Heart left ventricle (tissue), 16 donors: Measurements from ENCODE around the gene EFNA5. TPM values are rescaled to one million over a fixed set of nuclear protein-coding genes. Genes with fewer than 3 reads are reported as not detected.

Source experiments
- ATAC-seq, 4 donors: fragments of 200-7000 bp; cut with Tn5 transposase; one replicate each; pipeline ENCODE4 v1.9.1; 2020 to 2022; ENCODE audit warnings: moderate library complexity in 4 of 4, mild to moderate bottlenecking in 3 of 4, moderate number of reproducible peaks in 1 of 4
- DNase-seq, 5 donors: peaks; one replicate each; pipeline ENCODE4 v3.0.0-alpha.2; 2020
- H3K27ac ChIP-seq, 12 donors: fragments of 200-600 bp; sonication (generic) in 4 of 12; one replicate each; pipeline versions ENCODE4 v1.5.0 to v1.8.0; 2016 to 2022; ENCODE audit warnings: mild to moderate bottlenecking in 2 of 12
- H3K27me3 ChIP-seq, 9 donors: fragments of 200-600 bp; sonication (generic) in 2 of 9; one replicate each; pipeline versions ENCODE4 v1.5.1 to v1.8.0; 2016 to 2022; ENCODE audit warnings: mild to moderate bottlenecking in 3 of 9
- H3K36me3 ChIP-seq, 9 donors: fragments of 200-600 bp; sonication (generic) in 2 of 9; one replicate each; pipeline versions ENCODE4 v1.5.0 to v1.8.0; 2018 to 2022; ENCODE audit warnings: mild to moderate bottlenecking in 2 of 9
- H3K4me1 ChIP-seq, 12 donors: fragments of 200-600 bp; sonication (generic) in 4 of 12; one replicate each; pipeline versions ENCODE4 v1.5.0 to v1.8.0; 2016 to 2022; ENCODE audit warnings: mild to moderate bottlenecking in 3 of 12
- H3K4me3 ChIP-seq, 12 donors: fragments of 200-600 bp; sonication (generic) in 4 of 12; one replicate each; pipeline versions ENCODE4 v1.5.0 to v1.8.0; 2017 to 2022; ENCODE audit warnings: mild to moderate bottlenecking in 9 of 12, moderate library complexity in 4 of 12
- H3K9me3 ChIP-seq, 12 donors: fragments of 200-600 bp; sonication (generic) in 4 of 12; one replicate each; pipeline versions ENCODE4 v1.5.0 to v1.8.0; 2016 to 2022; ENCODE audit warnings: mild to moderate bottlenecking in 1 of 12
- CTCF ChIP-seq, 12 donors: fragments of 200-600 bp; sonication (generic) in 4 of 12; IDR thresholded peaks; one replicate each; pipeline versions ENCODE4 v1.5.0 to v1.8.0; 2018 to 2022; ENCODE audit warnings: antibody characterized with exemption in 12 of 12, mild to moderate bottlenecking in 5 of 12
- POLR2A ChIP-seq, 2 donors: fragments of 450-650 bp; IDR thresholded peaks; one replicate each; pipeline ENCODE4 v1.6.1; 2017; ENCODE audit warnings: antibody characterized with exemption in 2 of 2, mild to moderate bottlenecking in 2 of 2, moderate library complexity in 2 of 2
- WGBS, 4 donors: extraction: QIAGEN DNeasy Blood & Tissue Kit in 2 of 4; methylation state at CpG; one replicate each; pipeline versions ENCODE4 v1.1.5 to v1.1.7; 2013 to 2018; 5-methylcytosine and 5-hydroxymethylcytosine counted together
- intact Hi-C, 10 donors: fragments of 100-400 bp; cut with DNase I; formaldehyde crosslinking; loops; one replicate each; pipeline versions ENCODE4 v1.11.1 to v1.14.2; 2022
- polyA plus RNA-seq, 2 donors: library from polyadenylated mRNA; stranded (reverse); fragments of 200-250 nt; gene quantifications; one replicate each; pipeline ENCODE4 v1.2.3, GENCODE V29; 2013
- total RNA-seq, 9 donors: library from RNA; depleted of rRNA in 2 of 9; stranded (reverse); fragments of >200 nt in 2 of 9; fragmentation: NEBNext Ultra II Directional in 3 of 9; extraction: Animal tissue kit (Norgen Biotek cat#: 25700) in 3 of 9; gene quantifications; one replicate each; pipeline versions ENCODE4 v1.1.0 to v1.2.4, GENCODE V29; 2016 to 2023
- donor health status: ischemic (EF 13 %, LVEDD 7.1; RV severe dilation, severe dysfunction).
- donor health status: healthy with polysubstance abuse.
- donor health status: DM: no; HTN: yes; CAD: no.
- donor health status: DM: no; HTN: no; CAD: no.
- donor health status: ischemic (EF 25% LVEDD 6.9; RV normal size, moderate dysfunction).
- donor health status: ischemic (EF 25% LVEDD 5.7; RV mildly dilated, moderate dysfunction).
- donor health status: healthy.
- donor health status: DM: yes; HTN: yes; CAD: no.
- donor health status: ischemic (EF 35%, LVEDD 5.7; RV mildly dilated, moderate dysfunction).
- donor health status: nonischemic (EF 11% LVEDD 7.7; RV severe dilation, severe dysfunction).
- donor health status: DM: yes; HTN: yes; CAD: no.
- donor health status: PGD.
- donor health status: ischemic (EF 29% LVEDD 5.4; RV normal size, mild dysfunction).
- donor health status: nonischemic (EF 23%, LVEDD 6.1; RV moderate dilation, normal function).

EFNA5 gene
- total and polyA plus RNA-seq, 11 donors: 6.1 to 58.4 (median 28.3) TPM

GRCh38 chr5:107564931-107565372, 105.8 kb downstream of the EFNA5 start:
- 77 to 82% (median 79%) methylated on average over 4 of the region's 4 CpGs for WGBS, 4 donors
- Histone ChIP-seq H3K9me3 (no peaks in the 10 kb centered on the region), H3K4me1 (peaks cover 0 to 37% (median 5%) of the 10 kb centered on the region in 12 donors), H3K27me3 (no peaks in the 10 kb centered on the region), H3K36me3 (no peaks in the 10 kb centered on the region), H3K27ac (peak overlapping the region in 3 of 12 donors; percentile 65 to 73 (median 67)), H3K4me3 (no peak overlapping the region)
- intact Hi-C loops: no loop called here
- ATAC-seq: no peak
- DNase-seq: no peak
- TF ChIP-seq CTCF (IDR thresholded peaks at IDR 0.05) (no peak), POLR2A (IDR thresholded peaks at IDR 0.05) (no peak)

- Histone ChIP-seq H3K27ac (no peak overlapping the region), H3K4me3 (no peak overlapping the region), H3K9me3 (no peaks in the 10 kb centered on the region), H3K36me3 (no peaks in the 10 kb centered on the region), H3K4me1 (peaks cover 0 to 42% (median 5%) of the 10 kb centered on the region in 12 donors), H3K27me3 (no peaks in the 10 kb centered on the region)
- no peak for DNase-seq
- 90 to 97% (median 93%) methylated on average over 3 of the region's 3 CpGs for WGBS, 4 donors
- ATAC-seq: no peak
- no peak for TF ChIP-seq POLR2A (IDR thresholded peaks at IDR 0.05)
- no peak for TF ChIP-seq CTCF (IDR thresholded peaks at IDR 0.05)
- intact Hi-C loops: no loop called here
Measured at GRCh38 chr5:107563959-107564544, 106.7 kb downstream of the EFNA5 start.

- WGBS, 4 donors: 71 to 76% (median 73%) methylated on average over 6 of the region's 6 CpGs
- H3K9me3 ChIP-seq: no peaks in the 10 kb centered on the region
- intact Hi-C loops: no loop called here
- H3K27ac ChIP-seq: no peak overlapping the region
- no peak for TF ChIP-seq POLR2A (IDR thresholded peaks at IDR 0.05)
- TF ChIP-seq CTCF (IDR thresholded peaks at IDR 0.05): no peak
- no peaks in the 10 kb centered on the region for H3K36me3 ChIP-seq
- ATAC-seq: no peak
- no peak overlapping the region for H3K4me3 ChIP-seq
- peaks cover 0 to 32% (median 5%) of the 10 kb centered on the region in 12 donors for H3K4me1 ChIP-seq
- H3K27me3 ChIP-seq: no peaks in the 10 kb centered on the region
- no peak for DNase-seq
Measured at GRCh38 chr5:107560377-107560776, 110.4 kb downstream of the EFNA5 start.

GRCh38 chr5:107558823-107559375, 111.8 kb downstream of the EFNA5 start:
- WGBS, 4 donors: 78 to 83% (median 80%) methylated on average over 4 of the region's 4 CpGs
- DNase-seq (no peak), ATAC-seq (no peak)
- Histone ChIP-seq H3K27ac (peak overlapping the region in 4 of 12 donors; percentile 78 to 84 (median 81)), H3K9me3 (no peaks in the 10 kb centered on the region), H3K27me3 (no peaks in the 10 kb centered on the region), H3K36me3 (no peaks in the 10 kb centered on the region), H3K4me1 (peaks cover 0 to 36% (median 2%) of the 10 kb centered on the region in 12 donors), H3K4me3 (no peak overlapping the region)
- intact Hi-C loops: loop anchor here in 1 of 10 donors (5.0 kb wide), 1 partner anchor 342 kb away; no protein-coding TSS in a partner anchor
- TF ChIP-seq CTCF (IDR thresholded peaks at IDR 0.05) (no peak), POLR2A (IDR thresholded peaks at IDR 0.05) (no peak)
